H1 (cell line): ENCODE results near the gene GTF2IRD1. TPM values are rescaled to one million over a fixed set of nuclear protein-coding genes. Genes with fewer than 3 reads are reported as not detected.

Experiments
- CTCF ChIA-PET: fragments of 300-600 bp; sonication (Branson Sonifier 250); formaldehyde crosslinking; loops from one replicate; lab custom pipeline; 2021; ENCODE audit not compliant: partially characterized antibody; lab: Charles Lee
- POLR2A ChIA-PET: fragments of 300-600 bp; sonication (Branson Sonifier 250); formaldehyde crosslinking; loops from one replicate; lab custom pipeline; 2021; ENCODE audit warnings: inconsistent platforms; ENCODE audit not compliant: partially characterized antibody; lab: Charles Lee
- DNase-seq, 2 experiments: peaks; one replicate each; pipeline versions ENCODE4 v3.0.0 to v3.0.0-alpha.2; 2010 to 2022; ENCODE audit warnings: low spot score in 2 of 2, low read depth in 1 of 2, mixed read lengths in 1 of 2
- FAIRE-seq: peaks from 2 replicates; lab custom pipeline; 2011; peaks lifted over from hg19 to GRCh38; lab: Jason Lieb, UNC
- H2AFZ ChIP-seq: 2 replicates; pipeline ENCODE4 v1.8.1; 2012; ENCODE audit warnings: low read length, inconsistent platforms
- H2AK5ac ChIP-seq: 2 replicates; pipeline ENCODE4 v1.6.1; 2013; ENCODE audit warnings: low read depth, low read length
- H2BK120ac ChIP-seq: replicated peaks from 2 replicates; pipeline ENCODE3; 2013; ENCODE audit warnings: low read depth, low read length, inconsistent platforms
- H2BK12ac ChIP-seq: 2 replicates; pipeline ENCODE4 v1.6.1; 2013; ENCODE audit warnings: low read depth, low read length
- H2BK15ac ChIP-seq: 2 replicates; pipeline ENCODE4 v1.6.1; 2013; ENCODE audit warnings: low read length
- H2BK20ac ChIP-seq: 2 replicates; pipeline ENCODE4 v1.6.1; 2013; ENCODE audit warnings: low read length
- H2BK5ac ChIP-seq: 2 replicates; pipeline ENCODE4 v1.6.1; 2013; ENCODE audit warnings: low read depth, low read length
- H3K14ac ChIP-seq: 2 replicates; pipeline ENCODE4 v1.6.1; 2013; ENCODE audit warnings: inconsistent platforms; ENCODE audit not compliant: insufficient read length
- H3K18ac ChIP-seq: 2 replicates; pipeline ENCODE4 v1.6.1; 2013; ENCODE audit warnings: low read length; ENCODE audit errors: extremely low read depth
- H3K23ac ChIP-seq: 2 replicates; pipeline ENCODE4 v1.6.1; 2013; ENCODE audit warnings: inconsistent platforms; ENCODE audit not compliant: insufficient read length
- H3K23me2 ChIP-seq: 2 replicates; pipeline ENCODE4 v1.6.1; 2013; ENCODE audit warnings: low read depth, low read length
- H3K27ac ChIP-seq: 2 replicates; pipeline ENCODE4 v1.6.1; 2011; ENCODE audit warnings: low read depth, low read length, inconsistent platforms
- H3K27me3 ChIP-seq, 4 experiments: replicated peaks in 1 of 4; 1 replicate in 1 of 4; 2 replicates in 3 of 4; pipeline versions ENCODE4 v1.6.1 to v1.8.1; 2011 to 2013; ENCODE audit warnings: low read length in 3 of 4, mild to moderate bottlenecking in 3 of 4, inconsistent platforms in 2 of 4, mixed read lengths in 2 of 4, moderate library complexity in 1 of 4; ENCODE audit not compliant: control insufficient read depth in 3 of 4, insufficient read depth in 3 of 4; ENCODE audit errors: extremely low read depth in 1 of 4
- H3K36me3 ChIP-seq, 4 experiments: 2 replicates each; pipeline versions ENCODE4 v1.6.1 to v1.8.1; 2011 to 2013; ENCODE audit warnings: mild to moderate bottlenecking in 4 of 4, low read length in 3 of 4, moderate library complexity in 2 of 4, control low read depth in 1 of 4, inconsistent platforms in 1 of 4; ENCODE audit not compliant: insufficient read depth in 4 of 4, control insufficient read depth in 2 of 4
- H3K4ac ChIP-seq: replicated peaks from 2 replicates; pipeline ENCODE3; 2013; ENCODE audit warnings: low read length, low read depth, mixed read lengths, inconsistent platforms; ENCODE audit not compliant: insufficient read length
- H3K4me1 ChIP-seq, 4 experiments: replicated peaks in 1 of 4; 1 replicate in 1 of 4; 2 replicates in 3 of 4; pipeline versions ENCODE4 v1.6.1 to v1.8.1; 2011 to 2013; ENCODE audit warnings: low read length in 3 of 4, inconsistent platforms in 2 of 4, mixed read lengths in 1 of 4; ENCODE audit not compliant: insufficient read depth in 4 of 4, control insufficient read depth in 3 of 4
- H3K4me2 ChIP-seq, 2 experiments: 2 replicates each; pipeline versions ENCODE4 v1.6.1 to v1.8.1; 2011 to 2013; ENCODE audit warnings: low read depth in 2 of 2, low read length in 2 of 2, control low read depth in 1 of 2, inconsistent platforms in 1 of 2, mild to moderate bottlenecking in 1 of 2; ENCODE audit not compliant: insufficient read depth in 1 of 2
- H3K4me3 ChIP-seq, 4 experiments: fragments of 200-600, 300-600 bp in 1 of 4; sonication (generic), shearing (Covaris generic), sonication (Bioruptor Twin) in 1 of 4; 2 replicates each; pipeline versions ENCODE4 v1.5.1 to v1.8.1; 2011 to 2016; ENCODE audit warnings: low read length in 4 of 4, low read depth in 3 of 4, control low read depth in 2 of 4, inconsistent platforms in 2 of 4, mild to moderate bottlenecking in 2 of 4, mixed read lengths in 1 of 4, moderate library complexity in 1 of 4; ENCODE audit not compliant: insufficient read depth in 2 of 4; ENCODE audit errors: extremely low read depth in 1 of 4
- H3K56ac ChIP-seq: replicated peaks from 2 replicates; pipeline ENCODE3; 2013; ENCODE audit warnings: low read depth, mild to moderate bottlenecking, mixed read lengths, low read length, inconsistent platforms; ENCODE audit not compliant: insufficient read length
- H3K79me1 ChIP-seq: 2 replicates; pipeline ENCODE4 v1.6.1; 2013; ENCODE audit warnings: low read depth, low read length, control low read depth
- H3K79me2 ChIP-seq, 2 experiments: 2 replicates each; pipeline versions ENCODE4 v1.6.1 to v1.8.1; 2012 to 2013; ENCODE audit warnings: low read length in 2 of 2, mild to moderate bottlenecking in 2 of 2, inconsistent platforms in 1 of 2; ENCODE audit not compliant: insufficient read depth in 2 of 2, control insufficient read depth in 1 of 2
- H3K9ac ChIP-seq, 4 experiments: replicated peaks in 1 of 4; 1 replicate in 1 of 4; 2 replicates in 3 of 4; pipeline versions ENCODE4 v1.6.1 to v1.8.1; 2011 to 2013; ENCODE audit warnings: low read depth in 3 of 4, low read length in 3 of 4, control low read depth in 2 of 4, mild to moderate bottlenecking in 2 of 4, moderate library complexity in 2 of 4, inconsistent platforms in 1 of 4; ENCODE audit errors: extremely low read depth in 1 of 4
- H3K9me3 ChIP-seq, 2 experiments: 2 replicates each; pipeline versions ENCODE4 v1.6.1 to v1.8.1; 2012 to 2013; ENCODE audit warnings: mild to moderate bottlenecking in 2 of 2, moderate library complexity in 2 of 2, control low read depth in 1 of 2, inconsistent platforms in 1 of 2, low read depth in 1 of 2, low read length in 1 of 2, mixed read lengths in 1 of 2; ENCODE audit not compliant: insufficient read depth in 2 of 2
- H4K20me1 ChIP-seq, 2 experiments: replicated peaks in 1 of 2; 2 replicates each; pipeline versions ENCODE3 to v1.8.1; 2011 to 2013; ENCODE audit warnings: inconsistent platforms in 2 of 2, low read length in 2 of 2, mild to moderate bottlenecking in 1 of 2; ENCODE audit not compliant: insufficient read depth in 2 of 2, control insufficient read depth in 1 of 2
- H4K5ac ChIP-seq: 2 replicates; pipeline ENCODE4 v1.6.1; 2013; ENCODE audit warnings: low read length, low read depth, mixed read lengths, inconsistent platforms; ENCODE audit not compliant: insufficient read length
- H4K8ac ChIP-seq: 2 replicates; pipeline ENCODE4 v1.8.0; 2013; ENCODE audit warnings: mild to moderate bottlenecking, moderate library complexity, low read length, inconsistent platforms; ENCODE audit not compliant: insufficient read depth; ENCODE audit errors: extremely low read depth
- H4K91ac ChIP-seq: replicated peaks from 2 replicates; pipeline ENCODE3; 2013; ENCODE audit warnings: low read length, mixed read lengths, inconsistent platforms; ENCODE audit not compliant: insufficient read length
- CBX5 ChIP-seq: fragments of 300-800, 300-1000 bp; sonication (generic); IDR thresholded peaks from 2 replicates; pipeline ENCODE4 v1.7.1; 2016; ENCODE audit warnings: antibody characterized with exemption, low read length, low read depth
- CHD1 ChIP-seq: IDR thresholded peaks from 2 replicates; pipeline ENCODE4 v1.6.1; 2012; ENCODE audit warnings: low read depth, low read length, improper control_type of control experiment
- E2F6 ChIP-seq: IDR thresholded peaks from 2 replicates; pipeline ENCODE4 v1.6.1; 2012; ENCODE audit warnings: inconsistent platforms
- KDM5A ChIP-seq: fragments of 200-600 bp; IDR thresholded peaks from 2 replicates; pipeline ENCODE4 v1.7.1; 2012; ENCODE audit warnings: mild to moderate bottlenecking, low read length, inconsistent platforms, mixed read lengths
- MAFK ChIP-seq: IDR thresholded peaks from 2 replicates; pipeline ENCODE4 v1.6.1; 2012; ENCODE audit warnings: low read depth, mild to moderate bottlenecking, improper control_type of control experiment, low read length
- NRF1 ChIP-seq: IDR thresholded peaks from 2 replicates; pipeline ENCODE4 v1.6.1; 2011; ENCODE audit warnings: mild to moderate bottlenecking, low read depth, low read length, improper control_type of control experiment
- POLR2AphosphoS5 ChIP-seq: IDR thresholded peaks from 2 replicates; pipeline ENCODE4 v1.6.1; 2011; ENCODE audit warnings: low read depth, low read length
- POU5F1 ChIP-seq: IDR thresholded peaks from 2 replicates; pipeline ENCODE4 v1.6.1; 2011; ENCODE audit warnings: low read depth, mild to moderate bottlenecking, low read length, moderate library complexity
- RAD21 ChIP-seq, 2 experiments: IDR thresholded peaks in 1 of 2; conservative IDR thresholded peaks in 1 of 2; 2 replicates each; pipeline ENCODE4 v1.6.1; 2011; ENCODE audit warnings: low read depth in 2 of 2, low read length in 2 of 2, improper control_type of control experiment in 1 of 2, inconsistent platforms in 1 of 2, mild to moderate bottlenecking in 1 of 2, moderate library complexity in 1 of 2
- SIN3A ChIP-seq, 2 experiments: IDR thresholded peaks in 1 of 2; conservative IDR thresholded peaks in 1 of 2; 2 replicates each; pipeline ENCODE4 v1.6.1; 2011 to 2012; ENCODE audit warnings: low read length in 2 of 2, improper control_type of control experiment in 1 of 2, low read depth in 1 of 2, mild to moderate bottlenecking in 1 of 2
- SP1 ChIP-seq: IDR thresholded peaks from 2 replicates; pipeline ENCODE4 v1.6.1; 2011; ENCODE audit warnings: low read depth, low read length
- SP2 ChIP-seq: IDR thresholded peaks from 2 replicates; pipeline ENCODE4 v1.6.1; 2012; ENCODE audit warnings: mild to moderate bottlenecking, low read length, inconsistent platforms
- TBP ChIP-seq: IDR thresholded peaks from 2 replicates; pipeline ENCODE4 v1.6.1; 2011; ENCODE audit warnings: low read depth, low read length, improper control_type of control experiment
- YY1 ChIP-seq: IDR thresholded peaks from 2 replicates; pipeline ENCODE4 v1.6.1; 2011; ENCODE audit warnings: low read depth, mild to moderate bottlenecking, low read length
- WGBS, 2 experiments: shearing (Covaris generic) in 1 of 2; methylation state at CpG; one replicate each; pipeline versions ENCODE4 v1.1.6 to v1.1.7; 2013 to 2015; ENCODE audit warnings: low lambda C conversion rate in 2 of 2, mixed read lengths in 2 of 2, inconsistent platforms in 1 of 2, low coverage in 1 of 2, missing lambda C conversion rate in 1 of 2; ENCODE audit not compliant: insufficient replicate concordance in 2 of 2, insufficient coverage in 1 of 2, insufficient read length in 1 of 2; ENCODE audit errors: extremely low coverage in 1 of 2, missing lambda C conversion rate in 1 of 2; 5-methylcytosine and 5-hydroxymethylcytosine counted together
- polyA plus RNA-seq, 7 experiments: library from polyadenylated mRNA; depleted of rRNA in 3 of 7; stranded (reverse) in 5 of 7; unstranded in 2 of 7; fragments of >200 nt in 5 of 7; fragments of 200-250 nt in 2 of 7; gene quantifications; 1 replicate in 5 of 7; 2 replicates in 1 of 7; 4 replicates in 1 of 7; pipeline versions ENCODE4 v1.2.1 to v1.2.3, GENCODE V29; 2011 to 2013; ENCODE audit warnings: missing spikeins in 2 of 7, mixed read lengths in 2 of 7
- total RNA-seq: library from RNA; stranded (reverse); fragmentation: NEBNext Ultra II Directional; extraction: Animal tissue kit (Norgen Biotek cat#: 25700); gene quantifications from 2 replicates; pipeline ENCODE4 v1.2.1, GENCODE V29; 2021

The GTF2IRD1 gene
- total and polyA plus RNA-seq, 2 of the 8 experiments (the other 6 are each of a cell fraction or from before 2014, with no cell fraction given), result 27.4 to 45.4 TPM

- H2BK20ac ChIP-seq, result no peak overlapping the region
- no peak overlapping the region for H4K5ac ChIP-seq
- ChIA-PET CTCF (interaction anchor here (0.8 to 6.4 kb wide), 7 partner anchors 13 to 150 kb away, joined by 3 to 84 read pairs (median 4); no protein-coding TSS in a partner anchor), POLR2A (interaction anchor here (0.7 to 2.0 kb wide), 5 partner anchors 9 to 136 kb away, joined by 3 to 6 read pairs (median 3); no protein-coding TSS in a partner anchor)
- no peak overlapping the region for H3K18ac ChIP-seq
- no peaks in the 10 kb centered on the region for H3K79me1 ChIP-seq
- H3K4me3 ChIP-seq, result no peak overlapping the region
- H2AK5ac ChIP-seq, result no peak overlapping the region
- no peak overlapping the region for H3K27ac ChIP-seq
- no peak overlapping the region for H2BK15ac ChIP-seq
- DNase-seq (no peak), FAIRE-seq (no peak)
- H3K4ac ChIP-seq, result no peak overlapping the region
- H2AFZ ChIP-seq, result no peak overlapping the region
- H3K4me1 ChIP-seq, result 0 out of 7 replicates have a peak, but pooled peaks cover 0 to 5% (median 0%) of the 10 kb centered on the region in 4 experiments
- H3K4me2 ChIP-seq, result no peak overlapping the region
- H4K8ac ChIP-seq, result no peak overlapping the region; the same call in 1 of the 2 replicates
- no peak overlapping the region for H2BK12ac ChIP-seq
- H2BK5ac ChIP-seq, result no peak overlapping the region; the same call in 1 of the 2 replicates
- no peak overlapping the region for H3K9ac ChIP-seq
- H4K91ac ChIP-seq, result no peak overlapping the region
- no peak overlapping the region for H3K14ac ChIP-seq
- no peaks in the 10 kb centered on the region for H3K27me3 ChIP-seq
- H3K56ac ChIP-seq, result no peak overlapping the region
- no peaks in the 10 kb centered on the region for H3K9me3 ChIP-seq
- no peaks in the 10 kb centered on the region for H3K79me2 ChIP-seq
- H3K23ac ChIP-seq, result no peak overlapping the region
- H2BK120ac ChIP-seq, result no peak overlapping the region
- no peaks in the 10 kb centered on the region for H3K23me2 ChIP-seq
- WGBS, 2 experiments, result 76% methylated on average over 5 of the region's 5 CpGs; no CpG with 5 or more reads in 1 of the 2 experiments
- H3K36me3 ChIP-seq, result peaks cover 0 to 10% (median 0%) of the 10 kb centered on the region in 4 experiments; a peak in 2 of 8 replicates
- peaks cover 0 to 1% of the 10 kb centered on the region in 2 experiments for H4K20me1 ChIP-seq
- TF ChIP-seq CBX5, result no peak
- no peak for TF ChIP-seq KDM5A
- no peak for TF ChIP-seq SIN3A (conservative IDR thresholded peaks at IDR 0.05 in 1 of 2, IDR thresholded peaks at IDR 0.05 in 1 of 2; ENCODE audit: low read depth in 1 of 2, low read length in 2 of 2)
- TF ChIP-seq CHD1, result no peak
- no peak for TF ChIP-seq TBP
- TF ChIP-seq RAD21 (IDR thresholded peaks at IDR 0.05 in 1 of 2, conservative IDR thresholded peaks at IDR 0.05 in 1 of 2; ENCODE audit: low read depth in 2 of 2, low read length in 2 of 2), result no peak
- no peak for TF ChIP-seq NRF1
- no peak for TF ChIP-seq E2F6
- TF ChIP-seq YY1, result no peak
- TF ChIP-seq MAFK, result no peak
- no peak for TF ChIP-seq SP1
- no peak for TF ChIP-seq SP2
- no peak for TF ChIP-seq POLR2AphosphoS5
- no peak for TF ChIP-seq POU5F1
These were observed 115.0 kb downstream of the GTF2IRD1 start for GRCh38 chr7:74568658-74569057.
